Keratinocyte (primary cell): ENCODE data around the gene SLC26A9.

Experiments
- CTCF ChIP-seq, 3 experiments: IDR thresholded peaks in 1 of 3; conservative IDR thresholded peaks in 1 of 3; optimal IDR thresholded peaks in 1 of 3; 2 replicates in 2 of 3; 3 replicates in 1 of 3; pipeline versions ENCODE3 to v1.5.1; 2011; ENCODE audit warnings: low read length in 3 of 3, mild to moderate bottlenecking in 3 of 3, moderate library complexity in 2 of 3, control low read depth in 1 of 3, inconsistent platforms in 1 of 3; ENCODE audit not compliant: insufficient read depth in 2 of 3; ENCODE audit errors: extremely low read depth in 1 of 3
- EZH2 ChIP-seq: IDR thresholded peaks from one replicate; pipeline ENCODE4 v1.6.1; 2012; ENCODE audit warnings: inconsistent platforms, mild to moderate bottlenecking, low read length, moderate library complexity

- TF ChIP-seq CTCF (optimal IDR thresholded peaks at IDR 0.05 in 1 of 3, IDR thresholded peaks at IDR 0.05 in 1 of 3, conservative IDR thresholded peaks at IDR 0.05 in 1 of 3; ENCODE audit: extremely low read depth in 1 of 3, insufficient read depth in 2 of 3, low read length in 3 of 3) = no peak
- TF ChIP-seq EZH2 = no peak
Observed at GRCh38 chr1:205990226-205990625, 47.0 kb upstream of the SLC26A9 start.
